ENCODE data around the gene ZNF23.

Gene ZNF23

DNA sequence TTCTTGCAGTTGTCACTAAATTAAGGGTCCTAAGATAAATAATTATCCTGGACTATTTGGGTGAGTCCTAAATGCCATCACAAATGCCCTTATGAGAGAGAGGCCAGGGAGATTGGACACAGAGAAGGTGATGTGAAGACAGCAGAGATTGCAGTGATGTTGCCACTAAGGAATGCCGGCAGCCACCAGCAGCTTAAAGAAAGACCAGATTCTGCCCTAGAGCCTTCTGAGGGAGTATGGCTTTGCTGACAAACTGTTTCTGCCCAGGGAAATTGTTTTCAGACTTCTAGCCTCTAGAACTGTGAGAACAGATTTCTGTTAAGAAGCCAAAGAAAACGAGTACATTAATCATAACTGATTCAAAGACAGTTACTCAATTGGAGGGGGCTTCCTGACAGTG lies 10.0 kb upstream of the ZNF23 start:
- DNase-seq (ENCODE audit: low read depth in 4 of 4, low spot score in 1 of 4): no peak

DNA sequence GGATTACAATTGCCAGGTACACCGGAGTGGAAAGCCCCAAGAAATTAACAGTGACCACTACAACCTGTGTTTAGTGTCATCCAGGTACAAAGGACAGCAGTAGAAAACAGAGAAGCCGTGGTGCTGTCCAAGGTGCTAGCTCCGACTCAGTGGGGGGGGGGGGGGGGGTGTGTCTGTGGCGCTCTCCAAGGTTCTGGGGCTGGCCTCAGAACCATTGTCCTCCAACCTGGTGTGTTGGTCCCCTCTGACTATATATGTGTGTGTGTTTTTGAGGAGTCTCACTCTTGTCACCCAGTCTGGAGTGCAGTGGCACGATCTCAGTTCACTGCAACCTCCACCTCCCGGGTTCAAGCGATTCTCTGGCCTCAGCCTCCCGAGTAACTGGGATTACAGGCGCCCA lies 5.8 kb upstream of the ZNF23 start:
- peak in 1 of 4 experiments; percentile 8 for DNase-seq (ENCODE audit: low read depth in 4 of 4, low spot score in 1 of 4)

DNA sequence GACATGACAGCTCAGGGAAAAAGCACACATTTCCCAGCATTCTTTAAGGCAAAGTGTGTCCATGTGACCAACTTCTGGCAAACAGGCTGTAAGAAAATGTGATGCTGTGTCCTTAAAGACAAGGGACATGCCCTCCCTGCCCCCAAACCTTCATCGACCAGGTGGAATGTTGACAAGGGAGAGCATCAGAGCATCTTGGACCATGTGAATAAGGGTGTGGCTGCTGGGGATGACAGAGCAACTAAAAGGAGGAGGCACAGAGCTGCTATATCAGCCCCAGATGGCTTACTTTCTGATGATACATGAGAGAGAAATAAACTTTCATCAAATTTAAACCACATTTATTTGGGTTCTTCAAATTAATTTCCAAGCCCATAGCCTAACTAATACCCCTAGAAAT lies 2.2 kb upstream of the ZNF23 start:
- no peak for DNase-seq (ENCODE audit: low read depth in 4 of 4, low spot score in 1 of 4)

DNA sequence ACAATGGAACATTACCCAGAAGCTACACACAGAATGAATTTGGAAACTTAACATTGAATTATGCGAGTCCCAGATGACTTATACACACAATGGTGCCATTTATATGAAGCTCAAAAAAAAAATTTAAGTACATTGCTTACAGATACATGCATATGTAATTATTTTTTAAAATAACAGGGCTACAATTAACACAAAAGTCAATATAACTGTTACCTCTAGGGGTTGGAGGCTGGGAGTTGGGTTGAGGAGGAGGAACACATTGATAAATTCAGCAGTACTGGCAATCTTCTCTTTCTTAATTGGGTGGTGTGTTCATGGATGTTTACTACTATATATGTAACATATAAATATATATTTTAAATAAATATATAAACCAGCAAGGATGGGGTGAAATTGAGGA lies 1.1 kb downstream of the ZNF23 start:
- no peak for DNase-seq (ENCODE audit: low read depth in 4 of 4, low spot score in 1 of 4)

DNA sequence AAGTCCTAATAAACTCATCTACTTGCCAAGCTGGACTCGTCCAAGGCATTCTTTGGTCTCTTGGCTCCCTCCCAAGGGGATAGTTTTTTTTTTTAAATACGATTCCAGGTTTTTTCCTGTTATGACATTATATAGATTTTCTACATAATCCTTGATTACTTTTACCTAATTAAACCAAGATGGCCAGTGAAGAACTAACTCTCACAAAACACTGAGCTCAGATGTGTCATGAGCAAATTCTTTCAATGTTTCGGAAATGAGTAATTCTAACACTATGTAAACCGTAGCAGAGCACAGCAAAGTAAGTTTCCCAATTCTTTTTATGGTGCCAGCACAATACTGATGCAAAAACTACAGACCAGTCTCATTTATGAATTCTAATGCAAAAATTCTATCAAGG lies 1.8 kb downstream of the ZNF23 start:
- DNase-seq (ENCODE audit: low read depth in 4 of 4, low spot score in 1 of 4): no peak

DNA sequence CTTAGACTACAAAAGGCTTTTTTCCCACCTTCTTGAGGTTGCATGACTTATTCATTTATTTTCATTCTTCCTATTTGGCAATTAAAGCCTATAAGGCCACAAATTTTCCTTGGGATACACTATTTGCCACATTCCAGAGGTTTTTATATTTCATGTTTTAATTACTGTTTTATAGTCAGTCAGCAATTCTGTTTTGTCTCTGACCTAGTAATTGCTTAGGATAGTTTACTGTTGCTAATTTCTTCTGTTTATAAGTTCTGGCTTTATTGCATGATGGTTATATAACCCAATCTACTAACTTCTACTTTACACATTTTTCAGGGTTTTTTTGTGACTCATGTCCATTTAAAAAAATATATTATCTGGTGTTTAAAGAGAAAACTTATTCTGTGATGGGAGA lies 2.5 kb downstream of the ZNF23 start:
- DNase-seq (ENCODE audit: low read depth in 4 of 4, low spot score in 1 of 4): no peak

DNA sequence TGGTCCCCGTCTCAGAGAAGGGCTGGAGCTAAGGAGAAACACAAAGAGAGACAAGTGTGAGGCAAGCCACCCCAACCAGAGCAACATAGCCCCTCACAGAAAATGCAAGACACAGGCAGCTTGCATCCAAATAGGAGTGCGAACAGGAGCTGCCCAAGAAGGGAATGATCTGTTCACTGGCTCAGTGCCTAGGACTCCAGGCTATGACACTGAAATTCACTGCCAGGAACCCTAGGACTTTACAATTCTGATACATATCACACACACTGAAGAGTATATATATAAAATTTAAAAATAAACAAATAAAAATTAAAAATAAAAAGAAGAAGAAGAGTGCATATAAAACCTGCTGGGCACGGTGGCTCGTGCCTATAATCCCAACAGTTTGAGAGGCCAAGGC lies 5.2 kb downstream of the ZNF23 start:
- DNase-seq (ENCODE audit: low read depth in 4 of 4, low spot score in 1 of 4): no peak

DNA sequence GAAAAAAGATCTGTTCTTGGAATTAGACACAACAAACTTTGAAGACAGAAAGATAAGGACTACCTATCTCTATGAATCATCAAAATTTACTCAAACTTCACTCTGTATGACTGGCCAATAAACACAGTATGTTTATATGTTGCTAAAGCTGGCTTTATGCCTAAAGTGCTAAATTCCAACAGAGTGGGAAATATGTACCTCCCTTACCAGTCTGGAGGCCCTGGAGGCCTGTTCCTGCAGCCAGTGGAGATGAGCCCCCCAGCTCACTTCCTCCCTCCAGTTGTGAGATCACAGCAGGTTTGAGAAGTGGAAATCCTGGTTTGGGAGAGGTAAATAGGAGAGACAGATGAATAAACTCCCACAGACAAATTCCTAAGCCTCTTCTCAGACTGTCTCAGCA lies 9.0 kb downstream of the ZNF23 start:
- no peak for DNase-seq (ENCODE audit: low read depth in 4 of 4, low spot score in 1 of 4)

DNA sequence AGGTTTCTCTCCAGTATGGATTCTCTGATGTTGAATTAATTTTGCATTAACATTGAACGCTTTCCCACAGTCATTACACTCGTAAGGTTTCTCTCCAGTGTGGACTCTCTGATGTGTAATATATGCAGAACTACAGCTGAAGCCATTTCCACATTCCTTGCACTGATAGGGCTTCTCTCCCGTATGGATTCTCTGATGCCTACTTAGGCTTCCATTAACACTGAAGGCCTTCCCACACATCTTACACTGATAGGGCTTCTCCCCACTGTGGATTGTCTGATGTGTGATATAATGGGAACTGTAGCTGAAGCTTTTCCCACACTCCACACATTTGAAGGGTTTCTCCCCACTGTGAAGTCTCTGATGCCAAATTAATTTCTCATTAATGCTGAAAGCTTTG lies 13.0 kb downstream of the ZNF23 start:
- no peak for DNase-seq (ENCODE audit: low read depth in 4 of 4, low spot score in 1 of 4)

DNA sequence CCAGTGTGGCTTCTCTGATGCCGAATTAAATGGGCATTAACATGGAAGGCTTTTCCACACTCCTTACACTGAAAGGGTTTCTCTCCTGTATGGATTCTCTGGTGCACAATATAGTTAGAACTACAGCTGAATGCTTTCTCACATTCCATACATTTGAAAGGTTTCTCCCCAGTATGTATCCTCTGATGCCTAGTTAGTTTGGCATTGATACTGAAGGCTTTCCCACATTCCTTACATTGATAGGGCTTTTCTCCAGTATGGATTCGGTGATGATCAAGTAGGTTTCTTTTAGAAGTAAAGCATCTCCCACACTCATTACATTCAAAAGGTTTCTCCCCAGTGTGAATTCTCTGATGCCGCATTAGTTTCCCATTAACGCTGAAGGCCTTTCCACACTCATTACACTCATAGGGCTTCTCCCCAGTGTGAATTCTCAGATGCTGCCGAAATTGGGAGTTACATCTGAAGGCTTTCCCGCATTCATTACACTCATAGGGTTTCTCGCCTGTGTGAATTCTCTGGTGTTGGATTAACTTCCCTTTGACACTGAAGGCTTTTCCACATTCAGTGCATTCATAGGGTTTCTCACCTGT lies 13.7 kb downstream of the ZNF23 start:
- no peak for DNase-seq (ENCODE audit: low read depth in 4 of 4, low spot score in 1 of 4)

DNA sequence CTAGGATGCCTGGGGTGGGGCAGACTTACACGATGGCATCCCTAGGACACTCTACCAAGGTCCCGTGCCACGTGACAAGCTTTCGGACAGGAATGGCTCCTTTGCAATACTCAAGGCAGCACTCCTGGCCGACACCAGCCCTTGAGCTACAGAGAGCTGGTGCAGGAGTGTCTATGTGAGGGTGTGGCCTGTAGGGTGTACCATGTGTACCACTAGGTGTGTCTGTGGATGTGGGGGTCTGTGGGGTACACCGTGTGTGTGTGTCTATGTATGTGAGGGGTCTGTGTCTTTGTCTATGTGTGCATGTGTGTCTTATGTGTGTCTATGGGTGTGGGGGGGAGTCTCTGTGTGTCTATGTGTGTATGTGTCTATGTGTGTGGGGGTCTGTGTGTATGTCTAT lies 18.3 kb downstream of the ZNF23 start:
- DNase-seq (ENCODE audit: low read depth in 4 of 4, low spot score in 1 of 4): no peak

DNA sequence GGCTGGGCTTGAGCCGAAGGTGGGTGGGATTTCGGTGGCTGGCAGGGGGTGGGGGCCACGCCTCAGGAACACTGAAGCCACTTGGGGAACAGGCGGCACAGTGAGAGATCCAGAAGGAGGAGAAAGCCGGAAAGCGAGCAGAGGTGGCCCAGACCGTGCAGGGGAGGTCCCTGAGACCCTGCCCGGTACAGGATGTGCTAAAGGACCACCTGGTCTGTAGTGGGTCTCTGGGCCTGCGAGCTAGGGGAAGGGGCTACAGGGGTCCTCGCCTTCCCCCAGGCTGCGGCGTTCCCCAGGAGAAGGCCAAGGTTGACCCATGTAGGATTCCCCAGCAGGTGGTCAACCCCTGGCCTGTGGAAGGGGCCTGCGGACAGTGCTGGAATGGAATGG lies 20.0 kb downstream of the ZNF23 start, which contains the start of gene TLE7:
Gene TLE7, minus strand, starts transcription at position 4 of the 390 bp plus-strand sequence. CDS start 8,730 bp downstream, outside the sequence.
- DNase-seq (ENCODE audit: low read depth in 4 of 4, low spot score in 1 of 4): no peak

DNA sequence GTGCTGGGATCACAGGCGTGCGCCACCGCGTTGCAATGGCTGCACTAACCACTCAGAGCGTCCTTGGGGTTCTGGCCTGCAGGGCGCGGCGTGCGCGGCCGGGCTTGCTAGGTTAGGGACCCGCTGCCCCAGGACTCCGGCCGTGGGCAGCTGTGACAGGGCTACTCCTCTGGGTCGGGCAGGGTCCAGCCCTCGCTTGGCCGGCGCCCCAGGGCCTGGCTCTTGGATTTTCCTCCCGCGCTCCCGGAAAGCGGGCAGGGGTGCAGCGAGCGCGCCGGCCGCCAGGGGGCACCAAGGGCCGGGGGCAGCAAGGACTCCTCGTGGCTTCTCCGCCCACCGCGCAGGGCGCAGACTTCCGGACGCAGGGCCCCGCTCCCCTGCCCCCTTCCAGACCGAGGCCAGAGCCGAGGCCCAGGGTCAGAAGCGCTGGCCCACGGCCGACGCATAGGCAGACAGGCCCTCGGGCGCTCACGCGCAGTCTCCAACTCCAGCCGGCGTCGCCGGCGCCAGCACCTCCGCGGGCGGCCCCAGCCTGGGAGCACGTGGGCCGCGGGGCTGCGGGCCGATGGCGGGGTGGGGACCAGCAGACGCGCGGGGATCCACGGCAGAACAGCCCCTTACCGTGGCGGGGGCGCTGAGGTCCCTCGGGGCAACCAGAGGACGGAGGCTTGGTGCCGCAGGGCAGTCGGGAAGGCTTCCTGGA lies 20.5 kb downstream of the ZNF23 start:
- DNase-seq (ENCODE audit: low read depth in 4 of 4, low spot score in 1 of 4): peak in 1 of 4 experiments; percentile 21

DNA sequence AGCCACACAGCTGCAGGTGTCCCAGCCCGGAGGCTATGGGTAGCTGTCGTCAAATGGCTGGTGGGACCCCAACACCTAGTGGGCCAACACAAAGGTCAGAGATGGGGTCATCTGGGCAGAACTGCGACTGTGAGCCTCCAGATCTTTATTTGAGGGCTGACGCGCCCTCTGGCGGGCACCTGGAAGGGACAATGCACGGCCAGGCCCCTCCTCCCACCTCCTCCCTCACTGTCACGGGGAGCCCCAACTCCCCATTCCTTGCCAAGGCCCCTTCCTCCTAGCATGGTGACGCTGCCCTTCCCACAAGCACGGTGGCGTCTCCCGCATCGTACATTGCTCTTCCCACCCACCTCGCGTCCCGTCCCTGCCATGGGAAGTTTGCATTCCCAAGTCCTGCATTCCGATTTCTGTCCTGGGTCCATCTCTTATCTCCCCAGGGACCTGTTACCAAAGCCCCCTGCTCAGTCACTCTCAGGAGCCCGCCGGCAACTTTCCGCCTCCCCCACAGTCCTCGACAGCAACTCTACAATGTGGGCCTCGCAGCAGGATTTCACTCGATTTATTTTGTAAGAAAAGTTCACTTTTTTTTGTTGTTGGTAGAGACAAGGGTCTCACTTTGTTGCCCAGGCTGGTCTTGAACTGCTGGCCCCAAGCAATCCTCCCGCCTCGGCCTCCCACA lies 21.2 kb downstream of the ZNF23 start:
- DNase-seq (ENCODE audit: low read depth in 4 of 4, low spot score in 1 of 4): no peak

DNA sequence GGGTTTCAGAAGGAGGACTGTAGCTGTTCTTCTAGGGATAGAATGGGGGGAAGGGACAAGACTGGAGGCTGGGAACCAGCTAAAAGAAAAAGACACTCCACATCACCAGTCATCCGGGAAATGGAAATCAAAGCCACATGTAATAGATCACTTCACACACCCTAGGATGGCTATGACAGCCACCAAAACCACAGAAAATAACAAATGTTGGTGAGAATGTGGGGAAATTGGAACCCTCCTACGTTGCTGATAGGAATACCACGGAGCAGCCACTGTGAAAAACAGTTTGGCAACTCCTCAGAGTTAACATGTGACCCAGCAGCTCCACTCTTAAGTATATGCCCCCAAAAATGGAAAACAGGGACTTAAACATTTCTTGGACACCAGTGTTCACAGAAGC lies 22.5 kb downstream of the ZNF23 start:
- DNase-seq (ENCODE audit: low read depth in 4 of 4, low spot score in 1 of 4): no peak

DNA sequence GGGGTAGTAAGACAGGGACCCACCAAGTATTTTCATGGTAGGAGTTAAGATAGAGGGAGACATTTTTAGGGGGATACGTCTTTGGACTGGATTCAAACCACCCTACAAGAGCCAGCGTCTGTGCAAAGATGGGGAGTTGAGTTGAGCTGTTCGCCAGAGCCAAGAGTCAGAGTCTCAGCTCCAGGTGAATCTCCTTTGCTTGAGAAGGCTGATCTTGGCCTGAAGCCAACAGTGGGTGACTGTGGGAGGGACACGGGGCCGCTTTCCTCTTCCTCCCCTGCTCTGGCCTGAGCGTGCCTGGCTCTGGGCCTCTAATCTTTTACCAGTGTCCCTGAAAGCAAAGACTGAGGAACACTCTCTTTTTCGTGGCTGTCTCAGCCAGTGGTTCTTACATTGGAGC lies 25.6 kb downstream of the ZNF23 start:
- no peak for DNase-seq (ENCODE audit: low read depth in 4 of 4, low spot score in 1 of 4)

DNA sequence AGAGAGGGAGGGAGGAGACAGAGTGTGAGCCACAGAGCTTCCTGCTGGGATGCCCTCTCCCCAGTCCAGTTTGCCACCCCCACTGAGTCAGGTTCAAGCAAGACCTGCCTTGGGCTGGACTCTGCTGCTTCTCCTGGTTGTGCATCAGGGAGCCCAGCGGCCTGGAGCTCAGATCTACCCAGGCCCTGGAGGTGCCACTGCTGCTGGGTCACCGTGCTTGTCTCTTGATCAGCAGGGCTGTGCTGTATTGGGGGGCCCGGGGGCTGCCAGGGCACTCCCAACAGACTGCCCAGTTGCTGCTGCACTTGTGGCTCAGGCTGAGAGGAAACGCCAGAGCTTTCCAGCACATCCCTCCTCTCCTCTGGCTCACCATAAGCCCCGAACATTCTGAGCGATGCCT lies 29.1 kb downstream of the ZNF23 start:
- no peak for DNase-seq (ENCODE audit: low read depth in 4 of 4, low spot score in 1 of 4)

DNA sequence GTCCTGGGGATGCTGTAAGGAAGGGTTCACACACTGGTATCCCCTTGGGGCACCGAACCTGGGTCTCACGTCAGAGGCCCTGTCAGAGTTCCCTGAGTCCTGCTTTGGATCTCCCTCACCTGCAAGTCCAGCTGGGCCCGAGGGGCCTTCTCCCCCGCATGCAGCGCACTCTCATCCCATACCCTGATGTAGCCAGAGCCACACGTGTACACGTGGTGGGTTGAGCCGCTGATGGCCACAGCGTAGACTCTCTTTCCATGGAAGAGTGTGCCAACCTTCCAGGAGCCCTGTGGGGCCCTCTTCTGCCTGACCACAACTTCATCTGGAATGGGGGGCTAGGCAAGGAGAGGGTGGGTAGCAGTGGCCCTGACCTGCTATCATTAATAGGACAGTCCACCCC lies 30.1 kb downstream of the ZNF23 start:
- no peak for DNase-seq (ENCODE audit: low read depth in 4 of 4, low spot score in 1 of 4)

DNA sequence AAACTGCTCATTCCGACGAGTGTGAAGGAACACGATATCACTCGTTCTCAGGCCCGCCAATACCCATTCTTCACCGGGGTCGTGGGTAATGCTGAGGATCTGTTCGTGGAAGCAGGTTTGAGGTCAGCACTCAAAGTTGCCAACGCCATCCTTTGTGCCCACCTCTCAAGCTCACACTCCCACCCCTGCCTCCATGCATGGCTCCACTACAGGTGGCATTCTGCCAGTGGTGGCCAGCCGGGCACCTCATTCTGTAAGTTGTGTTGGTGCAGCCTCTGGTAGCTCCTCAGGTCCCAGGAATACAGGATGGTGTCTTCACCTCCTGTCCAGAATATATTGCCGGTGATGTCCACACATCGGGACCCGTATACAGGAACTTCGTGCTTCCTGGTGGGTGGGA lies 30.9 kb downstream of the ZNF23 start:
- no peak for DNase-seq (ENCODE audit: low read depth in 4 of 4, low spot score in 1 of 4)

DNA sequence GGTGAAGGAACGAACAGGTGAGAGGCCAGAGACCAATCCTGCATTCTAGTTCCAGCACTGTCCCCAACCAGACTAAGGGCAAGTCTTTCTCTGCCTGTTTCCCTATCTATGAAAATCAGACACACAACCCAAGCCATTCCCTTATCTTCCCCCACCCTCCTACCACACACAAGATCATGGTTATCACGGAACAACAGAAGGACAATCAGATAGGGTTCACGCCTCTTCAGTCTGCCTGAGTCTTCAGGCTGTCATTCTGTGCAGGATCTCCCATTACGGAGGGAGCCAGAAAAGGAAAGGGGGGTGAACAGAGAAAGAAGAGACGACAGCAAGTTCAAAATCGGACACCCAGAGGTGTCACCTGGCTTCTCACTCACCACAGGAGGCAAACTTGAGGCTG lies 31.3 kb downstream of the ZNF23 start:
- DNase-seq (ENCODE audit: low read depth in 4 of 4, low spot score in 1 of 4): no peak

DNA sequence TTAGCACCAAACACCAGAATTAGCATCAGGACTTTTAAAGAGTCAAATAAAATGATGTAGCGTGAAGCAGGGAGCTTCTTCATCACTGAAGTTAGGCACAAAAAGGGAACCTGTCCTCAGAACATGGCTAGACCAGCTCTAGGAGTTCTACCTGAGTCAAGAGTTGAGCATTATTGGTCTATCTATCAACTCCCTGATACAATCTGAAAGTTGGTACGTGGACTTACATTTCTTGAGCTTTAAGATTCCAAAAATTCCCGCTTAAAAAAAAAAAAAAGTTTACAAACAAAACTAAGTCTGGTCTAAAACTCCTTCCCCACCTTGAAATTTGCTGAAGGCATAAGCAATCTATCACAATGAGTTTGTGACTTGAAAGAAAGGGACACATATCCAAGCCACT lies 32.5 kb downstream of the ZNF23 start:
- no peak for DNase-seq (ENCODE audit: low read depth in 4 of 4, low spot score in 1 of 4)

DNA sequence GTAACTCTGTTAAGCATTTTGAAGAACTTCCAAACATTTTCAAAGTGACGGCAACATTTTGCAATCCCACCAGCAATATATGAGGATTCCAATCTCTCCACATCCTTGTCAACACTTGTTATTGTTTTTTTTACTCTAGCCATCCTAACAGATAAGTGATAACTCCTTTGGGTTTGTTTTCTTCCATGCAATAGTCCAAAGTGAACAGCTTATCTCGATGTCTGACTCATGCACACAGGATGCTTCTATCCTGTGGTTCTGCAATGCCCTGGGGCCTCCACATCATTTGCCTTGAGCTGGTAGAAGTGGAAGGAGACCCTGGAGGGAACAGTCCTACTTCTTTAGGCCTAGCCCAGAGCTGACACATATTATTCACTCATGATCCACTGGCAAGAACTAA lies 33.2 kb downstream of the ZNF23 start:
- DNase-seq (ENCODE audit: low read depth in 4 of 4, low spot score in 1 of 4): no peak

DNA sequence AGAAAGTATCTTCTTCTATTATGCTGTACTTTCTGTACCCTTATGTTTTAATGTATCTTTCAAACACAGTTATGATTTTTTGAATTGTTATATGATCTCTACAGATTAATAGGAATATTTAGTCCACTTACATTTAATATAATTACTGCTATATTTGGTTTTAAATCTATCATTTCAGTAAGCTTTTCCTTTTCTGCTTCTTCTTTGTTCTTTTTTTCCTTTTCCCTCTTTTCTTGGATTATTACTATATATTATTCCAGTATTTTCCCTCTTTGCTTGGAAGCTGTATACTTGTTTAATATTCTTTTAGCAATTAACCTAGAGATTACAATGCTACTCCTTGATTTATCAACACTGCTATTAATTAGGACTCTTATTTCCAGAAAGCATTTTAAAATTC lies 33.7 kb downstream of the ZNF23 start:
- no peak for DNase-seq (ENCODE audit: low read depth in 4 of 4, low spot score in 1 of 4)

Measured in stimulated activated CD4-positive, alpha-beta T cell treated with anti-CD3 and anti-CD28 coated beads, Interleukin-1b, Interleukin-23, amount 100 ng/mL, for 24 hours (primary cell).